Loucy (cell line): ENCODE measurements around the gene SUMO1.

Source experiments
- H2AFZ ChIP-seq: fragments of 200-600 bp; sonication (generic); 2 replicates; pipeline ENCODE4 v1.6.0; 2016; ENCODE audit warnings: antibody characterized with exemption, mild to moderate bottlenecking, low read length, moderate library complexity
- H3F3A ChIP-seq: fragments of 200-600 bp; 2 replicates; pipeline ENCODE4 v1.6.0; 2016; ENCODE audit warnings: antibody characterized with exemption, low read depth, mild to moderate bottlenecking
- H3K27me3 ChIP-seq: fragments of 200-600 bp; sonication (generic); 2 replicates; pipeline ENCODE4 v1.6.1; 2014; ENCODE audit warnings: low read length, mild to moderate bottlenecking; ENCODE audit not compliant: insufficient read depth, poor library complexity, severe bottlenecking
- H3K36me3 ChIP-seq: fragments of 200-600 bp; sonication (generic); 2 replicates; pipeline ENCODE4 v1.6.1; 2016; ENCODE audit warnings: low read length; ENCODE audit not compliant: insufficient read depth
- H3K4me1 ChIP-seq: fragments of 200-600 bp; sonication (generic); 2 replicates; pipeline ENCODE4 v1.5.1; 2014; ENCODE audit warnings: low read length, mild to moderate bottlenecking; ENCODE audit not compliant: insufficient read depth, poor library complexity, severe bottlenecking
- H3K4me2 ChIP-seq: fragments of 200-600 bp; sonication (generic); 2 replicates; pipeline ENCODE4 v1.6.0; 2014; ENCODE audit warnings: antibody characterized with exemption, low read length, low read depth, mild to moderate bottlenecking; ENCODE audit not compliant: poor library complexity, severe bottlenecking
- H3K4me3 ChIP-seq: fragments of 200-600 bp; sonication (generic); 2 replicates; pipeline ENCODE4 v1.5.1; 2014; ENCODE audit warnings: low read length, mild to moderate bottlenecking, mixed read lengths; ENCODE audit not compliant: poor library complexity, severe bottlenecking
- H3K79me2 ChIP-seq: fragments of 200-600 bp; sonication (generic); 2 replicates; pipeline ENCODE4 v1.6.1; 2014; ENCODE audit warnings: low read length; ENCODE audit not compliant: insufficient read depth
- H3K9ac ChIP-seq: fragments of 200-600 bp; sonication (generic); 2 replicates; pipeline ENCODE4 v1.6.0; 2014; ENCODE audit warnings: mild to moderate bottlenecking, low read depth, low read length, moderate library complexity; ENCODE audit not compliant: poor library complexity, severe bottlenecking
- H3K9me2 ChIP-seq: fragments of 200-600 bp; sonication (generic); replicated peaks from 2 replicates; pipeline ENCODE4 v1.6.1; 2016; ENCODE audit warnings: low read depth, low read length, mixed read lengths
- H3K9me3 ChIP-seq: fragments of 200-600 bp; sonication (generic); 2 replicates; pipeline ENCODE4 v1.6.1; 2014; ENCODE audit warnings: mild to moderate bottlenecking, antibody characterized with exemption, low read length, low read depth; ENCODE audit not compliant: insufficient read depth
- H4K20me1 ChIP-seq: fragments of 200-600 bp; sonication (generic); 2 replicates; pipeline ENCODE4 v1.6.0; 2014; ENCODE audit warnings: antibody characterized with exemption, low read length, mild to moderate bottlenecking; ENCODE audit not compliant: insufficient read depth, poor library complexity, severe bottlenecking
- CTCF ChIP-seq: fragments of 200-600 bp; sonication (generic); conservative IDR thresholded peaks from 2 replicates; pipeline ENCODE4 v1.5.1; 2014; ENCODE audit warnings: mild to moderate bottlenecking, antibody characterized with exemption, low read length
- EZH2phosphoT487 ChIP-seq: fragments of 200-600 bp; IDR thresholded peaks from 2 replicates; pipeline ENCODE4 v1.6.1; 2018; ENCODE audit warnings: antibody characterized with exemption, mild to moderate bottlenecking, moderate library complexity, borderline replicate concordance

The SUMO1 gene

GRCh38 chr2:202158796-202159195 lies 79.6 kb downstream of the SUMO1 start:
- Histone ChIP-seq H3K9me2 (no peaks in the 10 kb centered on the region), H2AFZ (no peak overlapping the region), H3K79me2 (no peaks in the 10 kb centered on the region), H4K20me1 (no peaks in the 10 kb centered on the region), H3K27me3 (no peaks in the 10 kb centered on the region), H3F3A (no peaks in the 10 kb centered on the region), H3K4me2 (no peak overlapping the region), H3K4me1 (no peaks in the 10 kb centered on the region), H3K36me3 (no peaks in the 10 kb centered on the region), H3K9ac (no peak overlapping the region), H3K9me3 (no peaks in the 10 kb centered on the region), H3K4me3 (no peak overlapping the region)
- no peak; the same call in 1 of the 2 replicates for TF ChIP-seq CTCF
- TF ChIP-seq EZH2phosphoT487: no peak

- Histone ChIP-seq H2AFZ (no peak overlapping the region), H3K9ac (no peak overlapping the region), H3K27me3 (no peaks in the 10 kb centered on the region), H3F3A (no peaks in the 10 kb centered on the region), H3K9me3 (no peaks in the 10 kb centered on the region), H3K9me2 (no peaks in the 10 kb centered on the region), H3K79me2 (no peaks in the 10 kb centered on the region), H3K4me3 (no peak overlapping the region), H3K4me2 (no peak overlapping the region), H3K4me1 (no peaks in the 10 kb centered on the region), H4K20me1 (no peaks in the 10 kb centered on the region), H3K36me3 (no peaks in the 10 kb centered on the region)
- TF ChIP-seq EZH2phosphoT487 (no peak), CTCF (no peak)
These were observed 81.0 kb downstream of the SUMO1 start for GRCh38 chr2:202157211-202157990.
